ENCODE data around the gene ZMYND8. TPM values are rescaled to one million over a fixed set of nuclear protein-coding genes. Genes with fewer than 3 reads are reported as not detected.

Gene ZMYND8
- total RNA-seq, 2 experiments from 2014 or later, result 33.0 to 34.3 TPM

DNA sequence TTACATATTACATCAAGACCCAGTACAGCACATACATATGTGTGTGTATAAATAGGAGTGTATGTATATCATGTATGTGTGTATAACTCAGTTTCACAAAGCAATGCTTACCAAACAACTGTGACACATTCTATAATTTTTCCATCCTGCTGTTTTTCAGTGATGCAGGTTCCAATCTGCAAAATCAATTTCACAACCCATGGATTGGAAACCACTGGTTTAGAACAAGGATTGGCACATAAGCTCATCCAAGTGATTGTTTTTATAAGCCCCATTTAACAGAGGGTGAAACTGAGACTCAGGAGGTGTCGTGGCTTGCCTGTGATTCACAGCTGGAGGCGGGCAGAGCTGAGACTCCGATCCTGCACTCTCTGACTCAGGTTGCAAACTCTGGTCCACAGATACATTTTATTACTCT, 158.2 kb downstream of the ZMYND8 start:
- no peaks in the 10 kb centered on the region for H3K36me3 ChIP-seq (ENCODE audit: insufficient read depth, low read length)
- no peak for DNase-seq
- intact Hi-C loops (cut with DNase I, micrococcal nuclease), result loop anchor here in 1 of 2 experiments (5.0 kb wide), 2 partner anchors 74 to 1424 kb away; no protein-coding TSS in a partner anchor
- peaks cover 5% of the 10 kb centered on the region for H3K4me1 ChIP-seq (ENCODE audit: insufficient read depth, low read length)
- POLR2A ChIA-PET, result interaction anchor here (0.9 kb wide), 1 partner anchor 186 kb away, joined by 3 read pairs; no protein-coding TSS in a partner anchor
- no peak for TF ChIP-seq CTCF (IDR thresholded peaks at IDR 0.05)
- no peak for ATAC-seq (ENCODE audit: poor library complexity)
- H3K4me1 Mint-ChIP-seq (ENCODE audit: low read depth), result no peaks in the 10 kb centered on the region
- H3K27me3 ChIP-seq (ENCODE audit: control insufficient read depth in 1 of 2, insufficient read depth in 2 of 2, low read length in 2 of 2), result no peaks in the 10 kb centered on the region
- no peak overlapping the region for H3K4me3 ChIP-seq (ENCODE audit: low read length)
- no peak overlapping the region for H3K27ac Mint-ChIP-seq
- no peaks in the 10 kb centered on the region for H3K9me3 ChIP-seq (ENCODE audit: control insufficient read depth in 1 of 2, insufficient read depth in 1 of 2, low read length in 2 of 2)
- H3K27me3 Mint-ChIP-seq, result peaks cover 3% of the 10 kb centered on the region
- H3K27ac ChIP-seq (ENCODE audit: low read depth in 1 of 2, low read length in 2 of 2), result no peak overlapping the region
- H3K36me3 Mint-ChIP-seq (ENCODE audit: low read depth), result no peaks in the 10 kb centered on the region
- H3K9me3 Mint-ChIP-seq, result no peaks in the 10 kb centered on the region
- CTCF ChIA-PET, result interaction anchor here (1.6 kb wide), 1 partner anchor 186 kb away, joined by 5 read pairs; no protein-coding TSS in a partner anchor
- H3K4me3 Mint-ChIP-seq, result no peak overlapping the region

DNA sequence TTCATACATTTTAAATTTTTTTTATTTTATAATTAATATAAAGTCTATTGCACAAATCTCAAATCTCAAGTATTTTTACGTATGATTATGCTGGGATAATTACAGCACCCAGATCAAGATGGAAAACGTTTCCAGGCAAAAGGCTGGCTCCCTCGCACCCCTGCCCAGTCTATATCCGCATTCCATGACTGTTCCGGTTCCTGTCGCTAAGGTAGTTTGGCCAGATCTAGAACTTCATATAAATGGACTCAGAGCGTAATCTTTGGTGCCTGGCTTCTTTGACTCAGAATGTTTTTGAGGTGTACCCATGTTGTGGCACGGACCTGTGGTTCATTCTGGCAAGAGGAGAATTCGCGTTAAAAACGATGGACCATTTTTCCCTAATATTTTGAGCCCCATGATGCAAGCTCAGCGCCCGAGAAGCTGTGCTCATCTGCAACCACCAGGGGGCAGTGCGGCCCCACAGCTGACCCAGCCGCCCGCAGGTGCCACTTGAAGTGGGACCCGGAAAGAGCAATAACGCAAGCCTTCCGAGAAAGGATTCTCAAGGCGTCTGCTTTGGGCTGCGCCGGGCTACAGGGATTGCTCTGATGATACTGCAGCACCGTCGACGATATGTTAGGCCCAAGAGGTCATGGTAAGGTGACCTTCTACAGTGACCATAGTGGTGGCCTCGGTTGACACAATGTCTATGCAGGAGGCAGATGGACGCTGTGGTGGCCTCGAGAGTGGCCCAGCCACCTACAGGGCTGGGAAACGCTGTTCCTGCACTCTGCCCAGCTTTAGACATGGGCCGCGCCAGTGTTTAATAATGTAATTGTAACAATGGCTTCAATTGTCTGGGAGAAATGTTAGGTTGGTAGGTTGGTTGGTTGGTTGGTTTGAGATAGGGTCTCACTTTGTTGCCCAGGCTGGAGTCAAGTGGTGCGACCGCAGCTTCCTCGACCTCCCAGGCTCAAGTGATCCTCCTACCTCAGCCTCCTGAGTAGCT, 160.1 kb downstream of the ZMYND8 start:
- DNase-seq (peak; percentile 44 to 81 (median 66)), ATAC-seq (ENCODE audit: poor library complexity) (peak; percentile 74)
- peak; percentile 98 for TF ChIP-seq CTCF (IDR thresholded peaks at IDR 0.05)
- Mint-ChIP-seq H3K27me3 (peaks cover 3% of the 10 kb centered on the region), H3K4me3 (no peak overlapping the region), H3K9me3 (no peaks in the 10 kb centered on the region), H3K27ac (no peak overlapping the region), H3K36me3 (ENCODE audit: low read depth) (no peaks in the 10 kb centered on the region), H3K4me1 (ENCODE audit: low read depth) (no peaks in the 10 kb centered on the region)
- Histone ChIP-seq H3K9me3 (ENCODE audit: control insufficient read depth in 1 of 2, insufficient read depth in 1 of 2, low read length in 2 of 2) (no peaks in the 10 kb centered on the region), H3K27me3 (ENCODE audit: control insufficient read depth in 1 of 2, insufficient read depth in 2 of 2, low read length in 2 of 2) (no peaks in the 10 kb centered on the region), H3K36me3 (ENCODE audit: insufficient read depth, low read length) (no peaks in the 10 kb centered on the region), H3K4me1 (ENCODE audit: insufficient read depth, low read length) (peaks cover 5% of the 10 kb centered on the region), H3K27ac (ENCODE audit: low read depth in 1 of 2, low read length in 2 of 2) (no peak overlapping the region), H3K4me3 (ENCODE audit: low read length) (no peak overlapping the region)
- intact Hi-C loops (cut with DNase I, micrococcal nuclease), result loop anchor here (1.0 to 5.0 kb wide), 5 partner anchors 76 to 1426 kb away; no protein-coding TSS in a partner anchor
- ChIA-PET CTCF (interaction anchor here (0.5 to 2.1 kb wide), 8 partner anchors 9 to 425 kb away, joined by 3 to 12 read pairs (median 4); no protein-coding TSS in a partner anchor), POLR2A (interaction anchor here (1.0 kb wide), 1 partner anchor 188 kb away, joined by 3 read pairs; no protein-coding TSS in a partner anchor)

DNA sequence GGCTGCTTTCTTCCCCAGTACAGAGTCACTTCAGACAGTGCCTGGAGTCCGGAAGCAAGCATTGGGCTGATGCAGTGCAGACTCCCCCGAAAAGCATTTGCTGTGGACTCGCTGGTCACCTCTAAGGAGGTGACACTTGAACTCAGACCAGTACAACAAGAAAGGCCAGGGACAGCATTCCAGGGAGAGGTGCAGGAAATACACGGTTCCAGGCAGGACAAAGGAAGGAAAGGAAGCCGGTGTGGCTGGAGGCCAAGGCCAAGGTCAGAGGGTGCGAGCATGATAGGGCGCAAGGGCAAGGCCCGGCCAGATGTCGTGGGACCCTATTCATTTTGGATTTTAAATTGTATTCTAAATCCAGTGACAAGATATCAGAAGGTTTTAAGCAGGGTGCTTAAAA, 160.9 kb downstream of the ZMYND8 start:
- H3K36me3 ChIP-seq (ENCODE audit: insufficient read depth, low read length), result no peaks in the 10 kb centered on the region
- no peak for DNase-seq
- CTCF ChIA-PET, result interaction anchor here (1.6 kb wide), 1 partner anchor 425 kb away, joined by 4 read pairs; no protein-coding TSS in a partner anchor
- H3K4me3 ChIP-seq (ENCODE audit: low read length), result no peak overlapping the region
- Mint-ChIP-seq H3K4me1 (ENCODE audit: low read depth) (no peaks in the 10 kb centered on the region), H3K27ac (no peak overlapping the region), H3K27me3 (peaks cover 3% of the 10 kb centered on the region), H3K4me3 (no peak overlapping the region), H3K9me3 (no peaks in the 10 kb centered on the region), H3K36me3 (ENCODE audit: low read depth) (no peaks in the 10 kb centered on the region)
- H3K27me3 ChIP-seq (ENCODE audit: control insufficient read depth in 1 of 2, insufficient read depth in 2 of 2, low read length in 2 of 2), result no peaks in the 10 kb centered on the region
- intact Hi-C loops (cut with DNase I, micrococcal nuclease), result loop anchor here in 1 of 2 experiments (5.0 kb wide), 2 partner anchors 77 to 1427 kb away; no protein-coding TSS in a partner anchor
- H3K4me1 ChIP-seq (ENCODE audit: insufficient read depth, low read length), result peaks cover 5% of the 10 kb centered on the region
- TF ChIP-seq CTCF (IDR thresholded peaks at IDR 0.05), result no peak
- H3K27ac ChIP-seq (ENCODE audit: low read depth in 1 of 2, low read length in 2 of 2), result no peak overlapping the region
- no peaks in the 10 kb centered on the region for H3K9me3 ChIP-seq (ENCODE audit: control insufficient read depth in 1 of 2, insufficient read depth in 1 of 2, low read length in 2 of 2)
- ATAC-seq (ENCODE audit: poor library complexity), result no peak
- POLR2A ChIA-PET, result no interaction called here
